NCI-H226 (cell line): ENCODE measurements around the gene PLK3.
"Not testable (repeated sequence)": the region's sequence is repeated elsewhere in the genome, so short reads cannot be mapped to it uniquely, and the experiment has no call there.

Source experiments
- DNase-seq: peaks from one replicate; pipeline ENCODE4 v3.0.0-alpha.2; 2015

The PLK3 gene

DNA sequence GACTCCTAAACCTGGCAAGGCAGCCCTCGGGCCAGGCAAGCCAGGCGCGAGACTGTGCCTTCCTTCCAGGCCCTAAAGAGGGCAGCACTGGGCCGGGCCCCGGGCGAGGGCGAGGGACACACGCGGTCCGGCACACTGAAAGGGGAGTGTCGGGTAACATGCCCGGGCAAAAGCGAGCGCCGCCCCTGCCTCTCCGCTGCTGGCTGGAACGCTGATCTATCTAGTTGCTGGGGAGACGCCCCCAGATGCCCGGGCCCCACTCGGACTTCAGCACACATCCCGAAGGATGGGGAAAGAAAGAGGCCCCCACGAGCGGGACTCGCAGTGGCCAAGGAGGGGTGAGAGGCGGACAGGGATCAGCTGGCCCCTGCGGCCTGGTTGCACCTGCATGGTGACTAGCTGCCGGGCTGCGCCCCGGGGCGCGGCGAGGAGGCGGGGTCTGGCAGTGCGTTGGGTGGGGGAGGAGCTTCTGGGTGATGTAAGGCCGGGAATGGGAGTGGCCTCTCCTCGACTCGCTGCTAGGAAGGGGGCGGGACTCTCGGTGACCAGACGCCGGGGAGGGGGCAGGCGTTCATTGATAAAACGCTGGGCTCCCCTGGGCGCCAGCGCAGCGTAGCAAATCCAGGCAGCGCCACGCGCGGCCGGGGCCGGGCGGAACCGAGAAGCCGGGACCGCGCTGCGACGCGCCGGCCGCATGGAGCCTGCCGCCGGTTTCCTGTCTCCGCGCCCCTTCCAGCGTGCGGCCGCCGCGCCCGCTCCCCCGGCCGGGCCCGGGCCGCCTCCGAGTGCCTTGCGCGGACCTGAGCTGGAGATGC is at the start of gene PLK3:
Gene PLK3 (plus strand): TSS at position 608 of the 815 bp plus-strand sequence. CDS start 87 bp downstream, at position 695.
- peak; percentile 93 for DNase-seq

DNA sequence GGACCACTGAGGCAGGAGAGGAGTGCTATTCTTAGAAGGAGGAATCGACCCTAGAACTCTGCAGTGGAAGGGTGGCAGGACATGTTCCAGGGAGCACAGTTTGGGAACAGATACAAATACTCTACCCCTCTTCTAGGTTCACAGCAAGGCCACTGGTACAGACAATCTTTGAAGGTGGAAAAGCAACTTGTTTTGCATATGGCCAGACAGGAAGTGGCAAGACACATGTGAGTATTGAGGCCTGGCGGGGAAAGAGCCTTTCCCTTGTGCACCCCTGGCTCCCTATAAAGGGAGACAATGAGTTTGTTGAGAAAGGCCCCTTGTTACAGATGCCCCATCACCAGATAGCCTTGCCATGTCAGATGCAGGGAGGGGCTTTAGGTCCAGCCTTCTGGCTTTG is 42.8 kb upstream of the PLK3 start:
- DNase-seq: no peak

GRCh38 chr1:44759077-44759476 is 41.1 kb upstream of the PLK3 start:
- no peak for DNase-seq

- DNase-seq: no peak
These were observed 39.3 kb upstream of the PLK3 start for GRCh38 chr1:44760876-44761275.

- not testable (repeated sequence) for DNase-seq
These were observed 33.8 kb upstream of the PLK3 start for GRCh38 chr1:44766421-44766820.

DNA sequence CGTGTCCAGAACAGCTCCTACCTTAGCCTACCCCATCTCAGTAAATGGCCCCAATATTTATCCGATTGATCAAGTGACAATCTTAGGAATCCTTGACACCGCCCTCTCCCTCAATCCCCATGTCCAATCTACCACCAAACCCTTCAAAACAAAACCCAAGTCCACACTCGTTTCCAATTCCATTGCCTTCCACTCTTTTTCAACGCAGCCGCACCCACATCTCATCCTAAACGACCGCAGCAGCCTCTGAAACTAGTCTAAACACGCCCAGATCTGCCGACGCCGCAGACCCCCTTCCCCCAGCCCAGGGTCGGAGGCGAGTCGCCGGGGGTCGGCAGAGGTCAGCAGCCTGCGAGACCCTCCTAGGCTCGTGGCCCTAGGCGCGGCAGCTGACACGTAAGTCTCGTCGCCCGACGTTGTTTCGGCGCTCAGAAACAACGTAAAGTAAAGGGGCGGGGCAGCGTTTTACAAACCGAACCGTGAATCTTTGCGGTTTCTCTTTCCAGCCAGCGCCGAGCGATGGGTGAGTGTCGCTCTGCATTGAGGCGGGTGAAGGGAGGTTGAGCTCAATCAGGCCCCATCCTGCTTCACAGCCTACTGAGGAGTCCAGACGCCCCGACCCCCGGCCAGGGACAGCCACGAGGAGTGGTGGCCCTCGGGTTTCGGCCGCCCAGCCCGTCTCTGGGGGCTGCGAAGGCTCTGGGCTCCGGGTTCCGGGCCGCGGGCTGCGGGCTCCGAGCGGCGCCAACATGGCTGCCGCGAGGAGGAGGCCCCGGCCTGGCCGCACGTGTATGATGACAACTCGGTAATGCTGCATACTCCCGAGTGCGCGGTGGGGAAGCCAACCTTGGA is 24.9 kb upstream of the PLK3 start, which contains the start of gene RPS8:
Gene RPS8 (plus strand): TSS at position 463 of the 852 bp plus-strand sequence. CDS start 57 bp downstream, at position 520.
- peak; percentile 89 for DNase-seq

GRCh38 chr1:44775930-44776729 is 24.0 kb upstream of the PLK3 start:
- no peak for DNase-seq

DNA sequence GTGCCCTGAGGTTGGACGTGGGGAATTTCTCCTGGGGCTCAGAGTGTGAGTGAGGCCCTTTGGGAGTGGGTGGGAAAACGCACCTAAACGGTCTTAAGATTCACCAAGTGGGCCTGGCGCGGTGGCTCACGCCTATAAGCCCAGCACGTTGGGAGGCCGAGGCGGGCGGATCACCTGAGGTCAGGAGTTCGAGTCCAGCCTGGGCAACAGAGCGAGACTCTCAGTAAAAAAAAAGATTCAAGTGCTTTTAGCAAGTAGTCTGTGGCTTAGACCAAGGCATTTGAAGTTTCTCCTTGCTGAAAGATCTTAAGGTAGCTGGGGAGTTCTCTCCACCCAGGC is 23.5 kb upstream of the PLK3 start:
- DNase-seq: no peak

DNA sequence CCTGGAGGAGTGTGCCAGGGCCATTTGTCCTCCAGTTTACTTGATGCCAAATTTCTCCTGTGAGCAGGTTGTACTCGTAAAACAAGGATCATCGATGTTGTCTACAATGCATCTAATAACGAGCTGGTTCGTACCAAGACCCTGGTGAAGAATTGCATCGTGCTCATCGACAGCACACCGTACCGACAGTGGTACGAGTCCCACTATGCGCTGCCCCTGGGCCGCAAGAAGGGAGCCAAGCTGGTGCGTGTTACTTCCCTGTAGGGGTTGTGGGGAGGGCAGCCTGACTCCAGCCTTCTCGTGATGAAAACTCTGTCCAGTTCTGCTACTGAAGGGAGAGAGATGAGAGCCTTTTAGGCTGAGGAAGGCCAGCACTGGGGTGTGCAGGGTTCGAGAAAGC is 22.6 kb upstream of the PLK3 start:
- DNase-seq: no peak

GRCh38 chr1:44777969-44778635 is 22.1 kb upstream of the PLK3 start:
- no peak for DNase-seq

GRCh38 chr1:44778705-44779576 is 21.2 kb upstream of the PLK3 start:
- no peak for DNase-seq

DNA sequence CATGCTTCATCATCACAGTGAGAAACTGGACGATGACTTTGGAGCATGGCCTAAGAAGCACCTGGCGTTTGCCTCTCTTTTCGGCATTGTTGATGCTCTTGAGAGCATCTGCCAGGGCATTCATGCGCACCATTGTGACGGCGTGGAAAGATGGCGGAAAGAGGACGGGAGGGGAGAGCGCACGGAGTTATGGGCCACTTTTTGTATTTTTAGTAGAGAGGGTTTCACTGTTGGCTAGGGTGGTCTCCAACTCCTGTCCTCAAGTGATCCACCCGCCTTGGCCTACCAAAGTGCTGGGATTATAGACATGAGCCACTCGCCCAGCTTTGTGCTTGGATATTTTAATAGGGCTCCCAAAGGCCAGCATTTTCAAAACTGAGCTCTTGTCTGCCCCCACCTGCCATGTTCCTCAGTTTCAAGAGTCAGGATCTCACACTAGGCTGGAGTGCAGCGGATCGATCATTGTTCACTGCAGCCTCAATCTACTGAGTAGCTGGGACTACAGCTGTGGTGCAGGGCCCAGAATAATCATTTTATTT is 19.5 kb upstream of the PLK3 start:
- no peak for DNase-seq

GRCh38 chr1:44783697-44784093 is 16.5 kb upstream of the PLK3 start:
- no peak for DNase-seq

DNA sequence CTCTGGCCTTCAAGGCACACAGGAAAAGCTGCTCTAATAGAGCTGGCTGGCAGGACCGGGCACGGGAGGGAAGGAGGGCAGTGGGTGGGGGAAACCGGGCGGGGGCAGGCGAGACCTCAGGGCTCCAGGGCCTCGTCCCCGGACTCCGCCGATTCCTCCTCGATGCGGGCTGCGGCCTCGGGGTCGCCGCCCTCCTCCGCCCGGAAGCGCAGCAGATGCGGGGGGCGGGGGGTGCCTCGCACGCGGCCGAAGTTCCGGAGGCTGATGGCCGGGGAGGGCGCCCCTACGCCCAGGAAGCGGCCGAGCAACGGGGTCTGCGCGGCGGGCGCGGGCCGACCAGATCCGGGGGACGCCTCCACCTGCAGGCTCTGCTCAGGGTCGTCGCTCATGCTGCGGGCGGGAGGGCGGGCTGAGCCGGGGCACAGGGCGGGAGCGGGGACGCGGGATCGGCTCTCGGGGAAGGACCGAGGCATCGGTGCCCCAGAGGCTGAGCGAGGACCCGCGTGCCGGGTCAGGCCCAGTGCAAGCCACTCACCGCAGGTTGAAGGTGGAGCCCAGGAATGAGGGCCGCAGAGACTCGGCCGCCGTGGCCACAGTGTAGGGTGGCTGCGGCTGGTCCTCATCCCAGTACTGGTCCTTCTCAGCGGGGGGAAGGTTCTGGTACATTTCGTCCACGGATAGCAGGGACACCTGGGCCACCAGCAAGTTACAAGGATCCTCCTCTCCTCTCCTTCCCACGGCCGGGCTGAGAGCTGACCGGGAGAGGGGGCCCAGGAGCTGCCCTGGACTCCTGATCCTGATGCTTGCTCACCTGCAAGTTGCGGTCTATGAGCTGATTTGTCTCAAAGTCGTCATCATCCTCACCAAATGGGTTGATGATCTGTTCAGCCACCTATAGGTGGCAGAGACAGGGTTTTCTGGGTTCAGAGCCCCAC is 15.8 kb upstream of the PLK3 start:
- no peak for DNase-seq

GRCh38 chr1:44785029-44785380 is 15.2 kb upstream of the PLK3 start:
- no peak for DNase-seq

- DNase-seq: no peak
These were observed 14.6 kb upstream of the PLK3 start for GRCh38 chr1:44785501-44786137.

GRCh38 chr1:44786138-44786840 is 13.9 kb upstream of the PLK3 start:
- DNase-seq: no peak

GRCh38 chr1:44786841-44787426 is 13.2 kb upstream of the PLK3 start:
- DNase-seq: no peak

DNA sequence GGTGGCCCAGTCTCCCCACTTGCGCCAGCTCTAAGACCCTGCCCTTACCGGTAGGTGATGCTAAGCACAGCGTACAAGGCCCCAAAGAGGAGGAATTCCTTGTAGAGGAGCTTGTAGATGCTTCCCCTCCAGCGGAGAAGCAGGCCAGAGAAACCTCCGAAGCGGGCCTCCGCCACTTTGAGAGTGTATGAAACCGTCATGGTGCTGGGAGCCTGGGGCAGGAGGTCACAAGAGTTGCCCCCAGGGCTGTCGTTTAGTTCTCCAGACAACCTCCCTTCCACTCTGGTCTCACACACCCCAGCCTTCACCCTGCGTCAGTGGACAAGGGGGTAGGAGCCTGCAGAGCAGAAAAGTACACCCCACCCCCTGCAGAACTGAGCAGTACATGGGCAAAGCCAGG is 12.7 kb upstream of the PLK3 start:
- no peak for DNase-seq
